ENCODE measurements around the gene SYTL1.
A peak's percentile ranks its signal among the peaks of the same experiment; 100 is the strongest.

Gene SYTL1

DNA sequence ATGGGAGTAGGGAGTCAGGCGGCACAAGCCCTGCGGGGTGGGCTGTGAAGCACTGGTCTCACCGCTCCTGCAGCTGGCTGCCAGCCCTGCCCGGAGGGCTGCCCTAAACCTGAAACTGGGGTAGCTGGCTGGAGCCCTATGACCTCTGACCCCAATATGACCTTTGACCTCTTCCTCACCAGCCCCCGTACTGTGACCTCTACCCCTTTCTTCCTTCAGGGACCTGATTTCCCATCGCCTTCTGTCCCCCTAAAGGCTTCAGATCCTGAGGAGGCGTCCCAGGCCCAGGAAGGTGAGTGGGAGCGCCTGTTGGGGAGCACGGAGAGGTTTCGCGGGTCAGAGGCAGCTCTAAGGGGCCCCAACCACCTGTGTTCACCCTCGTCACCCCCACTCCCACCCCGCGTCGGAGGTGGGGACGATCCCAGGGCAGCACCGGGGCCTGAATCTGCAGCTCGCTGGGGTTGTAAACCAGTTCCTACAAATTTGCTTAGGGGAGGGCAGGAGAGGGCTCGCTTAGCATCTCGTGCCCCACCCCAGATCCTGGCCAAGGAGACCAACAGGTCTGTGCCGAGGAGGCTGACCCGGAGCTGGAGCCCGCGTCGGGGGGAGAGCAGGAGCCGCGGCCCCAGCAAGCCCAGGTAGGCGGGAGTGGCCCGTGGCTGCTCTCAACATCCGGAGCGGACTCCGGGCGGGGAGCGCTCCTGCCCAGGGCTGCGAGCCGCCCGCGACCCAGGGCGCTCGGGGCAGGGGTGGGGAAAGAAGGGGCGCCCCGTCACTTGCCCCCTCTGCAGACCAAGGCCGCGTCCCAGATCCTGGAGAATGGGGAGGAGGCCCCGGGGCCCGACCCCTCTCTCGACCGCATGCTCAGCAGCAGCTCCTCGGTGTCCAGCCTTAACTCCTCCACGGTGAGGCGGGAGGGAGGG, 7.3 kb downstream of the SYTL1 start:
- DNase-seq (ENCODE audit: low read depth), result no peak

DNA sequence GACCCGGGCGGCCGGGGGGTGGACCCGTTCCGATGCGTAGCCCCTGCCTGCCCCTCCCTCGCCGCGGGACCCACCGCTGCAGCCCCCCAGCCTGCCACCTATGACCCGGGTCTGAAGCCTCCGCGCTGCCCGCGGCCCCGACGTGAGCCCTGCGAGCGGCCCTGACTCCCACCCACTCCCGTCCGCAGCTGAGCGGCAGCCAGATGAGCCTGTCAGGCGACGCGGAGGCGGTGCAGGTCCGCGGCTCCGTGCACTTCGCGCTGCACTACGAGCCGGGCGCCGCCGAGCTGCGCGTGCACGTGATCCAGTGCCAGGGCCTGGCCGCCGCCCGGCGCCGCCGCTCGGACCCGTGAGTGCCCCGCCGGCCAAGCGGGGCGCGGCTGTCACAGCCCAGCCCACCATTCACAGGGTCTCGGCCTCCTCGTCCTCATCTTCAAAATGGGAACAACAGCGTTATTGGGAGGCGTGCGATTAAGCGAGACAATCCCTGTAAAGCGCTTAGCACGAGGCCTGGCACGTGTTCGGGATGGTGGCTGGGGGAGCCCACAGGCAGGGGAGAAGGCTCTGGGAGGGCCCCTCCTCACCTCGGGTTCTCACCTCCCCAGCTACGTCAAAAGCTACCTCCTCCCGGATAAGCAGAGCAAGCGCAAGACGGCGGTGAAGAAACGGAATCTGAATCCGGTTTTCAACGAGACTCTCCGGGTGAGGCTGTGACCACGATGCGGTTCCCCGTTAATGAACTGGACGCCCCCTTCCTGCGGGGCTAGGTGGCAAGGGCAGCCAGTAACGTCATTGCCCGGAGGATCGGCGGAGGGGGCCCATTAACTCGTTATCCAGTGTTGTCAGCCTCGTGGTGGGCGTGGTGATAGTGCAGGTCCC, 8.2 kb downstream of the SYTL1 start:
- no peak for DNase-seq (ENCODE audit: low read depth)

DNA sequence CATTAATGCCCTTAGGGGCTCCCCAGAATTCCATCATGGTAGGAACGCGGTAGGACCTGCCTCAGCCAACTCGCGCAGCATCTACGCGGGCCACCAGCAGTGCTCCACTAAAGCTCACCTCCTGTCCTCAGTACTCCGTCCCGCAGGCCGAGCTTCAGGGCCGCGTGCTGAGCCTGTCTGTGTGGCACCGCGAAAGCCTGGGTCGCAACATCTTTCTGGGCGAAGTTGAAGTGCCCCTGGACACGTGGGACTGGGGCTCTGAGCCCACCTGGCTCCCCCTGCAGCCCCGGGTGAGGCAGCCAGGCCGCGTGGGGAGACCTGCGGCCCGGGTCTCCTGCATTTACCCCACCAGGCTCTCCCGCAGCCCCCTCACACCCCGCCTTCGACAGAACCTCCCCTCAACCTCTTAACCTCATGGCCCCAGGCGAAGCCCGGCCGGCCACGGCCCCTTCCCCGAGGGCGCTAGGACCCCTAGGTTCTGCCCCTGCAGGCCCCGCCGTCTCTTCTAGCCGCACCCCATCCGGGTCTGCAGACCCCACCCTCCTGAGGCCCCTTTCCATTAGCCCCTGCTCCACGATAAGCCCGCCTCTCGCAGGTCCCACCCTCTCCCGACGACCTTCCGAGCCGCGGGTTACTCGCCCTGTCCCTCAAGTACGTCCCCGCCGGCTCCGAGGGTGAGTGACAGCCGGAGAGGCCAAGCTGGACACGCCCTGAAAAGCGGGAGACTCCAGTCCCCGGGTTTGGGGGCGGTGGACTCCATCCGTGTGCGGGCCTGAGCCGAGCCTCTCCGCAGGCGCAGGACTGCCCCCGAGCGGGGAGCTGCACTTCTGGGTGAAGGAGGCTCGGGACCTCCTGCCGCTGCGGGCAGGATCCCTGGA, 9.1 kb downstream of the SYTL1 start:
- no peak for DNase-seq (ENCODE audit: low read depth)

DNA sequence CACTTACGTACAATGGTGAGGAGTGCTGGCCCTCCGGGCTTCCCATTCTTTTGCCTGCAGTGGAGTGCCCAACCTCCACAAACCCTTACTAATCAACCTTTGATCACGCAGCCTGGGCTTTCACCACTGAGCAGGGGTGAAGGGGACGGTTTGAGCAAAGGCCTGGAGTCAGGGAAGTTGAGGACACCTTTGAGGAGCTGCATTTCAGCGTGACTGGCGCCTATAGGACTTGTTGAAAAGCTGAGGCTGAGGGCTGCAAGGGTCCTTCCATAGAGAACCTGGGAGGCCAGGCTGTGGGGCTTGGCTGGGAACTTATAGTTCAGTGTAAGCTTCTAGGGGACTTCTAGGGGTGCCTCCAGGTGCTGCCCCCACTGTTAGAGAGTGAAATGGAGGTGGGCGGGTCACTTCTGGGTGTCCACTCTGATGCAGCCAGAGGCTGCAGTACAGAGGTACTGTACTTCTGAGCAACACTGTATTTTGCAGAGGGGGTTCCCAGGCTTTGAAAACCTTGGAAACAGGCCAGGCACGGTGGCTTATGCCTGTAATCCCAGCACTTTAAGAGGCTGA, 9.8 kb downstream of the SYTL1 start:
- DNase-seq (ENCODE audit: low read depth), result no peak

DNA sequence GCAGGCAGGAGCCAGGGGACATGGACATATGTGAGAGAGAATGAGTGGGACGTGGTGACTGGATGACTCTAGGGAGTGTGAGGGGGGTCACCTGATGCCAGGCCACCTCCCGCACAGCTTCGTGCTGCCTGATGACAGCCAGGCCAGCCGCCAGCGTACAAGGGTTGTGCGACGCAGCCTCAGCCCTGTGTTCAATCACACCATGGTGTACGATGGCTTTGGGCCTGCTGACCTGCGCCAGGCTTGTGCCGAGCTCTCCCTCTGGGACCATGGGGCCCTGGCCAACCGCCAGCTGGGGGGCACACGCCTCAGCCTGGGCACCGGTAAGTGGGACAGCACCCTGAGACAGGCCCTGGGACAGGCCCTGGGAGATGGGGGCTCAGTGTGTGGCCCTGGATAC, 11.3 kb downstream of the SYTL1 start:
- DNase-seq (ENCODE audit: low read depth), result no peak

DNA sequence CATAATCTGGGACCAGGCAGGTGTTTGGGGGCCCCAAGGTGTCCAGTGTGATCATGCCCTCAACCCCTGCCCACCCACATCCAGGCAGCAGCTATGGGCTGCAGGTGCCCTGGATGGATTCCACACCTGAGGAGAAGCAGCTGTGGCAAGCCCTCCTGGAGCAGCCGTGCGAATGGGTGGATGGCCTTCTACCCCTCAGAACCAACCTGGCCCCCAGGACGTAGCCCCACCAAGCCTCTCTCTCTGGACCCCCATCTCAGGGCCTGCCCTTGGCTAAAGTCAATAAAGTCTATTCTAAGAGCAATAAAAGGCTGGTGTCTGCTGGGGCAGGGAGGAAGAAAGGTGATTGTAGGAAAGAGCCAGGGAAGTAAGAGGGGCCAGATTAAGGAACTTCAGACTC, 11.8 kb downstream of the SYTL1 start:
- DNase-seq (ENCODE audit: low read depth), result no peak

DNA sequence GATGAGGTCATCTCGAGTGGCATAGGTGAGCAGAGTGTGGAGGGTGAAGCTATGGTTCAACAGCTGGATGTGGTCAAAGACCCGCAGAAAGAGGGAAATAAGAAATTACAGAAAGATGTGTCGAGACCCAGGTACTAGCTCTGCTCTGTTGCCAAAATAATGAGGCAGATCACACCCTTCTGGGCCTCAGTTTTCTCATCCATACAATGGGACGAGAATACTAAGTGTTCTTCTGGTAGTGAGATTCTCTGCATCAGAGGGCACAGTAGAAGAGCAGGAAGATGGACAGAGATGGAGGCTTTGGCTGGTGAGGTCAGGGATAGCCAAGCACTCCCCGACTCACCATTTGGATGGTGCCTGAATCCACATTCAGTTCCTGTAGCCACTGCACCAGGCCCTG, 13.9 kb downstream of the SYTL1 start:
- no peak for DNase-seq (ENCODE audit: low read depth)

DNA sequence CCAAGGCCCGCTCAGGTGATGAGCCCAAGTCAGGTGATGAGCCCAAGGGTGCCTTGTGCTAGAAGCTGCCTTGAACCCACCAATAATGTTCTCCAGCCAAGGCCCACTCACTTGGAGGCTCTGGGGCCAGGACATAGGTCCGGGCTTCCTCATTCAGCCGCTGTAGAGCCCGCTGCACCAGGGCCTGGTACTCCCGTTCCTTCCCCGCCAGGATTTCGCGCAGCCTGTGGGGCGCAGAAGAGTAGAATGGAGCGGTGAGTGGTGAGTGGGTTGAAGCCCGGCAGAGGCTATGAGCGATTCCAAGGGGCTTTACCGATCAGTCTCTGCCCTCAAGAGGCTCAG, 14.4 kb downstream of the SYTL1 start:
- no peak for DNase-seq (ENCODE audit: low read depth)

DNA sequence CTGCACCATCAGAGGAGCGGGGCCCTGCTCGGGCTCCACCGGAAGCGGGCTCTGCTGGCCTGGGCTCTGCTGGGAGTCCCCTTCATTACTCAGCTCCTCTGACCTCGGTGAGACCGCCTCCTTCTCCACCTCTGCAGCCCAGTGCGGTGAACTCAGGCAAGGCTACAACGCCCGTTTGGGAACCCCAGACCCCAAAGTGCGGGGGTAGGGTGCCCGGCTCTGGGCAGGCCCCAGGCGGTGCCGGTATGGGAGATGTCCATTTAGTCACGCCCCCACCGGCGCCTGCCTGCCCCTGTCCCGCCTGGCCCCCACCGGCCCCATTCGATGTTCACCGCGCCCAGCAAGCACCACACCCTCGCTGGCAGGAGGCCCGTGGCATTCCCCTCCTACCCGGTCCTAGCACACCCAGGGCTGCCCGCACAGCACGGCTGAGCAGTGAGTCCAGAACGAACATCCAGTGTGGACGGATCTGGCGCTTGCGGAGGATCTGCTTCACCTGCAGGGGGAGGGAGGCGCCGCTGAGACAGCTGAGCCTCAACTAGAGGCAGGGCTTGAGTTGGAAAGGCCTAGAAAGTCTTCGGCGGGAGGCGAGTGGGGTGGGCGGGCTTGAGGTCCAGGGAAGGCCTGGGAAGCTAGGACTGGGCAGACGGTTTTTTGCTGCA, 14.9 kb downstream of the SYTL1 start:
- DNase-seq (ENCODE audit: low read depth), result peak; percentile 33

DNA sequence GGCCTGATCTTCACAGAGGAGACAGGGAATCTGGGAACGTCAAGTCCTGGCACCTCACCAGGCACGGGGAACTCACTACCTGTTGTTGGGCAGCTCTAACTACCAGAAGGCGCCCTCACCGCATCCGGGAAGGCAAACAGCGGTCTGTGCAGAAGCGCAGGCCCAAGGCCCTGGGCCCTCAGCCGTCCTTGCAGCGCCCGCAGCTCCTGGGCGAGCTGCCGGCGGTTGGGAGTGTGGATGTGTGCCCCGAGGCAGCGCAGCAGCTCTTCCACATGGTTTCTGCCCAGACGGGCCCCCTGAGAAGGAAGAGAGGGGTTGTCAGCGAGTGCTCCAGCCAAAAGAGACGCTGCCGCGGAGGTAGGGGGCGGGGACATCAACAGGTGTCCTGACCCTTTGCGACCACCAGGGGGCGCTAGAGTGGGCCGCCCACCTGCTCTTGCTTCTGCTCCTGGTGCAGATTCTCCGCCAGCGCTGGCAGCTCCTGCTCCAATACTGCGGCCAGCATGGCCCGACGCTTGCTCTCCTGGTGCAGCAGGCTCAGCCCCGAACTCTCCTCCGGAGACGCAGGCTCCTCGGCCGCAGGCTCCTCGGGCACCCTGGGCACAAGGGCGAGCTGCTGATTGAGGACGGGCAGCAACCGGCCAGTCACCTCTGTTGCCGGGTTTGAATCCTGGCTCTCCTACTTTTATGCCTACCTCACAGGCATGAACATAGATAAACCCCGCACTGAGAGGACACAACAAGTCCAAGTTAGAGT, 15.6 kb downstream of the SYTL1 start:
- DNase-seq (ENCODE audit: low read depth), result peak; percentile 79

DNA sequence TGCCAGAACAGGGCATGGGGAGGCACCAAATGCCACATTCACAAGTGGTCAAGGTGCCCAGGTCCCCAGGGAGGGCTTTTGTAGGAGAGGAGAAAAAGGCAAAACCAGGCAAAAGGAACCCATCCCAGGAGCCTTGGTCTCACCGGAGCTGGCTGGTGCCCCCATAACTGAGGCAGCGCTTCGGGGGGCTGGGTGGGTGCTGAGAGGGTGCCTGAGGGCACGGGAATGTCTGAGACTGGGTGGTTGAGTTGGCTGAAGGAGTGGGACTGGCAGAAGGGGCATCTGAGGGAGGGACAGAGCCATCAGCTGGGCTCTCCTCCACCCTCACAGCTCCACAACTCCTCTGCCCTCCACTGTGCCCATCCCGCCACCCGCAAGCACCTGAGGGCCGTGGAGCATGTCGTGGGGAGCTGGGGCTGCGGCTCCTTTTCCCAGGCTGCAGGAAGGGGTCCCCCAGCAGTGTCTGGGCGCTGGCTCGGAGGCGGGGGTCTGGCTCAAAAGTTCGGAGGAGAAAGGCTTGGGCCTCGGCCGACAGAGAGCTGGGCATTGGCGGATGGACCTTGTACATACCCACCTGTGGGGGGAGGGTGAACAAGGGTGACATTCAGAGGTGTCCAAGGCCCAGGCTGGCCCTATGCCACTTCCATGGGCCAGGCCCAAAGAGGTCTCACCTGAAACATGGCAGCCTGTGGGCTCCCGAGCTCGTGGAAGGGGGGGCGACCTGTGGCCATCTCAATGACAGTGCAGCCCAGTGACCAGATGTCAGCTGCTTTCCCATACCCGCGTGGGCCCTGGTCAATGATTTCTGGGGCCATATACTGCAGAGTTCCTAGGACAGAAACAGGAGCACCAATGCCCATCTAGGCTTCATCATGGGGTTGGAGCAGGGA, 16.5 kb downstream of the SYTL1 start:
- DNase-seq (ENCODE audit: low read depth), result no peak

DNA sequence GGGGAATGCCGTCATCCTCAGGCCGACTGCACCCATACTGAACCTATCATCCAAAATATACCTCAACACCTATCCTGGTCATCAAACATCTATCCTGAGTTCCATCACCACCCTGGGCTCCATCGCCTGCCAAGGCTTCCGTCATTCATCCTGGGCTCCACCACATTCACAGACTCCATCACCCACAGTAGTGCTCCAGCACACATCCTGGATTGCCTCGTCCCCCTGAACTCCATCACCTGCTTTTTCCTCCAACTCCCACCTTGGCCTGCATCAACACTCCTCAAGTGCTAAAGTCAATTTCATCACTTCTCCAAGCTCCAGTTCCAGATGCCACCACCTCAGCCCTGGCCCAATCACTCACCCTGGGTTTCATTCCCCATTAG, 17.1 kb downstream of the SYTL1 start:
- DNase-seq (ENCODE audit: low read depth), result no peak

DNA sequence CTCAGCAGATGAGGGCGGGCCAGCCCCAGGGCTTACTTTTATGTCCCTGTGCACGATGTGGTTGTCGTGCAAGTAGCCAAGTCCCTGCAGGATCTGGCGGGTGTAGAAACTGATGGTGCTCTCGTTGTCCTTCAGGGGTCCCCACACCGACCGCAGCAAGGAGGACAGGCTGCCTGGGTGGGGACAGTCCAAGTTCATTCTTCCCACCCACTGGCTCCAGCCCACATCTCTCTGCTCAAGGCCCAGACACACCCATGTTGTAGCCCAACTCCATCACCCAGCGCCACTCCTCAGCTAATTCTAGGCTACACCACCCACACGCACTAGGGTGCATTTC, 18.0 kb downstream of the SYTL1 start:
- DNase-seq (ENCODE audit: low read depth), result no peak

DNA sequence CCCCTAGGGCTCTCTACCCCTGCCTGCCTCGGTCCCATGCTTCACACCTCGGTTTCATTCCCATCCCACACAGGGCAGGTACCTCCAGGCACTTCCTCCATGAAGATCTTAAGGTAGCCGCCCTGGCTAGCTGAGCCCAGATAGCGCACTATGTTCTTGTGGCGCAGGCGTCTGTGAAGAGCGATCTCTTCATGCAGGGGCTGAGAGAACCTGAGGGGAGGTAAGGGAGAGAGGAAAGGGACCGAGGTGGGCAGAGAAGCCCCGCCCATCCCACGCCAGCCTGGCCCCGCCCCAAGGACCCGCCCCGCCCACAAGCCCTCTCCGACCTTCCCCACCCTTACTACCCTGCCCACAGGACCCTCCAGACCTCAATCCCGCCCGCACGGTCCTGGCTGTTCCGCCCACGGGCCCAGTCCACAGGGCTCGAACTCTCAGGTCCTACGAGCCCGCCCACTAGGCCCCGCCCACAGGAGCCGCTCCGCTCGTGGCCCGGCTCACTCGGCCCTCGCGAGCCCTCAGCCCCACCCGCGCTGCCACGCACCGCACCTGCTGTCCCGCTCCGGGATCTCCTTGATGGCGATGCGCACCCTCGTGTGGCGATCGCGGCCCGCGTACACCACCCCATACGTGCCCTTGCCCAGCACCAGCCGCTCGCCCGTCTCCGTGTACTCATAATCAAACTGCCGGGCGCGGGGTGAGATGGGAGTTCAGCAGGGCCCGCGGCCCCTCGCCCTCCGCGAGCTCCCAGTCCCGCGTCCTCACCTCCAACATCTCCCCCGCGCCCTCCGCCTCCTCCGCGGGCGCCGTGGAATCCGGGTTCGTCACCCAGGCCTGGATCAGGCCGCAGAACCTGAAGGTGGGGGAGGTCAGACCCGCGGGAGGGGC, 18.6 kb downstream of the SYTL1 start:
- peak; percentile 27 for DNase-seq (ENCODE audit: low read depth)

DNA sequence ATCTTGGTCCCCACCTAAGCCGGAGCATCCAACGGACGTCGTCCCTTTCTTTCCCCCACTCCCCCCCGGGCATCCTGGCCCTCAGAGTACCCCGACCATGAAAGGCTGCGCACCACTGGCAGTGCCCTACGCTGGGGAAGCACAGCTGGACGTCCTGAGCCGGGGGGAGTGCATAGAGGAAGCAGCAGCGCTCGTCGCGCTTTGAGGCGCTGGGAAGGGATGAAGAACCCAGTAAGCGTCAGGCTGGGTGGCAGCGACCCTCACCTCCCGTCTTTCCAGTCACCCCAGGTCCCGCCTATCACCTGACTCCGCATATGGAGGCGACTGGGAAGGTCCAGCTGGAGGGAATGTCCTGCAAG, 19.2 kb downstream of the SYTL1 start:
- no peak for DNase-seq (ENCODE audit: low read depth)

DNA sequence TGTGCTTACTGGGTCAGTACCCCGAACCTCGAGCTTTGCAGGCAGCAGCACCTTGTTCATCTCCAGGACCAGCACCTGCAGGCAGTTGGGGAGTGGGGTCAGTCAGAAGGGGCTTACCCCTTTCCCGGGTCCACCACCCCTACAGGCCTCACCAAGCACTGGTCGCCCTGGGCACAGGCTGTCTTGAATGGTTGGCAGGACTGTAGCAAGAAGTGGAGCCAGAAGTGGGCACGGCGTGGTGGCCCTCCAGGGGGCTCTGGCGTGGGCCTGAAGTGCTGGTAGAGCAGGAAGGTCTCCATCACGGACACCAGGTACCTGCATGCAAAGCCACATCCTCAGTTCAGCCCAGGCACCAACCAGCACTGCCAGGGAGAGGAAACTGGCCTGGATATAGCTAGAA, 19.7 kb downstream of the SYTL1 start:
- no peak for DNase-seq (ENCODE audit: low read depth)

DNA sequence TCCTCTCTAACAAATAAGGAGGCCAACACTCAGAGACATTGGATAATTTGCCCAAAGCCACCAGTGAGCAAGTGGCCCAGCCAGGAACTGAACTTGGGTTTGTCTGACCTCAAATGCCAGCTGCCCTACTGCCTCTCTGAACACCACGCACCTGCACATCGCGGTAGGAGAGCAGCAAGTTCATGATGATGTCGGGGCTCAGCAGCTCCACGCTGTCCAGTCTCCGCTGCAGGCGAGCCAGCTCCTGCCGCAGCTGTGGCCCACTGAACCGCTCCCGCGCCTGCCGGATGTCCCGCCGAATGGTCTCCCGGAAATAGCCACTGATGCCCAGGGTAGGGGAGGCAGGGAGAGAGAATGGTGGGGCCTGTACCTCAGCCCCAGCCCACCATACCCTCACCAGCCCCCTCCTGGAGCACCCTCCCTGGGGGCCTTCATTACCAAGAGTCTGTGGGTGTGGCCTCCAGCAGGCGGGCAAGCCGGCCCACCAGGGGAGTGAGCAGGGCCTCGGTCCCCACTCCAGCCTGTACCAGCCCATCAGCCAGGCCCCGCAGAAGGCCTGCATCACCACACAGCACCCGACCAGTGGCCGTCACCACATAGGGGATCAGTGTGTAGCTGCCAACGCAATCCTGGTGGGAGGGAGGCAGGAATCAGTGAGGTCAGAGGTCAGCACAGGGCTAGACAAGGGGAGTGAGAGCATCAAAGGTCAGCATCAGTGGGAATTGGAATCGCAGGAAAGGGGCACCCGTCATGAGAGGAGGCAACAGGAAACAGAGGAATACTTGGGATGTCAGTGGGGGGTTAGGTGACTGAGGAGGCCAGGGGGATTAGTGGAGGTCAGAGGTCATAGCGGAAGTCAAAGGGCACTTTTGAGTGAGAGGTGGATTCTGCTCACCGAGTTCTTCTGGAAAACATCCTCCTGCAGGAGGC, 22.2 kb downstream of the SYTL1 start:
- DNase-seq (ENCODE audit: low read depth), result no peak
